AG20443 (cell line): ENCODE measurements around the gene PRKG1.
"Not testable (repeated sequence)": the region's sequence is repeated elsewhere in the genome, so short reads cannot be mapped to it uniquely, and the experiment has no call there.

ENCODE experiments used
- DNase-seq: peaks from one replicate; pipeline ENCODE4 v3.0.0; 2012; ENCODE audit warnings: low spot score, mixed read lengths

Gene PRKG1

DNA sequence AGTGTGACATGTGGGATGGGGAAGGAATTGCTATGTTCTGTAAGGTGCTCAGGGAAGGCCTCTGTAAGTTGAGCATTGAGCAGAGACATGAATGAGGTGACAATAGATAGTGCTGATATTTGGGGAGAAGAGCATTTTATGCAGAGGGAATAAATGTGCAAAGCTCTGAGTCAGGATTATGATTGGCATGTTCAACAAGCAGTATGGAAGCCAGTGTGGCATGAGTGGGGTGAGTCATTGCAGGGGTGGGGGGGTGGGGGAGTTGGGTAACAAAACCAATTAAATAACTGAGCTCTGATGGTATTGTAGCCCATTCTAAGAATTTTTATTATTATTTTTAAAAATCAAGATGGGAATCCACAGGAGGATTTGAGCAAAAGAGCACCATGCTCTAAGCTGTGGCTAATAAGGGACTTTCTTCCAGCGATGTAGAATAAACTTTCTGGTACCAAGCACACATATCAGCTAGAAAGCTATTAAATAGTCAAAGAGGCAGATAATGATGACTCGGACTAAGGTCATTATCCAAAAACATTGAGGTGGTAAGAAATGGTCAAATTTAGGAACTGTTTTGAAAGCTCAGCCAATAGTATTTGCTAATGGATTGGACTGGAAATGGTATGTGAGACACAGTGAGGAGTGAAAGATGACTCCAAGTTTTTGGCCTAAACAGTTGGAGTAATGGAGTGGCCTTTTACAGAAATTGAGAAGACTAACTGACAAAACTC, 96.4 kb downstream of the PRKG1 start:
- DNase-seq, result no peak

DNA sequence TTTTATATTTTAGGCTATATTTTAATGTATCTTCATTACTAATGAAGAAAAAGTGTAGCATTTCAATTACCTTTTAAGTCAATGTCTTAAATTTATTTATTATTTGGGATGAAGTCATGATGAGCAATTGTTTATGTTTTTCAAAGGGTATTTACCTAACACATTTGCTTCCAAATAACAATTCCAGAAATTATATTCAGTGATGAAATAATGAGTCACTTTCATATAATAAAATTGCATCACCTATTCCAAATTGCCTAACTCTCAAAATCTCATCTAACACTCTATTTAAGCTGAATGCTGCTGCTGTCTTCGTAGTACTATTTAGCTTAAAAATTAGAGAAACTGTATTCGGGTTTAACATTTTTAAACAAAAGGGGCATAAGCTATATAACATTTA, 97.7 kb downstream of the PRKG1 start:
- DNase-seq, result peak; percentile 14

DNA sequence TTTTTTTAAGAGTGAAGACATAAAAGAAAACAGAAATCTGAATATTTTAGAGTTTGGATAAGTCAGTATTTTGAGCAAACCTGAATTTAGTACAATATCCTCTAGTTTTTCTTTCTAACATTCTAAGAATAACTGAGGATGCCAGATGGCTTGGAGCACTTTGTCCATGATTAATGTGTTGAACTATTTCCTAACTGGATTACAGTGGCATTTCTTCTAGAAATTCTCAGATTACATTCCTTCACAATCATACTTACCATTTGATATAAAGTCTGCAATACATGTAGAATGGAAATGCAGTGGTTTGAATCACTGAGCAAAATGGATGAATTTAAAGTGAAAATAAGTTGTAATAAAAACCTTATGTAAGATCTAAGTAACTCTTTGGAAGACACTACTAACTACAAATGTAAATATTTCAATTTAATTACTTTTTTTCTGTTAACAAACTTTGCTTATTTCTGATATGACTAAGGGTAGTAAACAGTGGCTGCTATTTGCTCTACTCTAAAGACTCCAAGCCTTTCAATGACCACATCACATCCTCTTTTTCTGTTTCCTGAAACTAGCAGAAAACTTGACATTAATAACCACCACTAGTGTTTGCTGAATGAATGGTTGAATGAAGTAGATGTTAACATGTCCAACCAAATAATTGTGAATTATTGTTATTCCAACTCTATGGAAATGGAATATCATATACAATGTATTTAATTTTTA, 102.8 kb downstream of the PRKG1 start:
- peak; percentile 54 for DNase-seq

DNA sequence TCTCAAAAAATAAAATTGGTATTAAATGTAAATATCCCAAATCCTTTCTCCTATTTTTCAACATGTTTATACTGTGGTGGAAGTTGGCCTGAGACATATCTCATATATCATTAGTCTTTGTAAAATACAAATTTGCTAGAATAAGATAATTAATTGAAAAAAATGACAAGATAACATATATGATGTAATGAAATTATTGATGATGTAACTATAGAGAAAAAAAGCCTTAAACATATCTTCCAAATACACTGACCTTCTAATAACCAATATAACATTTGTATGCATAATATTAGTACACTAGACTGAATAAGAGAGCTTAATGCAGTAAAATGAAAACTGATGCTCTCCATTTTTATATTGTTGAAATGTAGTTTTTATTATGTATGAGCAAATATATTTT, 104.3 kb downstream of the PRKG1 start:
- DNase-seq, result no peak

DNA sequence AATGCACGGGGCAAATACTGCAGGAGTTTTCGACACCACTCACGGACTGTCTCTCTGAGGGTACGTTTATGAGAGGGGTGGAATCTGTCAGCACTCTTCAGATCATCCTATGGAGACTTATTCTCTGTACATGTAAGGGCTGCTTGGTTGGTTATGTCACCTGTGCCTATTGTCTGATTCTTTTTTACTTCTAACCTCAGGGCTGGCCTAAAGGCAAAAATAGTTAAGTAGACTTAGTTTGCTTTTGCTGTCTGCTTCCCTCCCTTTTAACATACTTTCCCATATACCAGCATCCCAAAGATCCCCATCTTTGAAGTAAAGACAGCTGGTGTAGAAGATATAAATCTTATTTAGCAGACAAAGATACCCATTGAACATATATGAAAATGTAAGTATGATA, 105.9 kb downstream of the PRKG1 start:
- DNase-seq, result no peak

DNA sequence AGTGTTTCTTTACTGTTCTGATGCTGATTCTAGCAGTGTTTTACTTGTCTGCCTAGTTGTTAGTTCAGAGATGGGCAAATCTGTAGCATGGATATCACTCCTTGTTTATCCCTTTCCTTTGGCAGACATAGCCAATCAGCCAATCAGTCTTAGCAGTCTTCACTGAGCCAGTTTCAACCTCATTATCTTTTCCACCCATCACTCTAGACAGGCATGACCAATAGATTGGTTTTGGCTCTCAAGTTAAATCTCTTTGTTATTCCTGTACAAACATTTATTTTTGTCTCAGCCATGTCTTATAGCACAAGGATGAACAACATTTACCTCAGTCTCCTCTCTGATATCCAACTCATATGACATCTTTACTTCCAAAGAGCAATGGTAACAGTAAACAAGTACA, 109.5 kb downstream of the PRKG1 start:
- DNase-seq, result no peak

DNA sequence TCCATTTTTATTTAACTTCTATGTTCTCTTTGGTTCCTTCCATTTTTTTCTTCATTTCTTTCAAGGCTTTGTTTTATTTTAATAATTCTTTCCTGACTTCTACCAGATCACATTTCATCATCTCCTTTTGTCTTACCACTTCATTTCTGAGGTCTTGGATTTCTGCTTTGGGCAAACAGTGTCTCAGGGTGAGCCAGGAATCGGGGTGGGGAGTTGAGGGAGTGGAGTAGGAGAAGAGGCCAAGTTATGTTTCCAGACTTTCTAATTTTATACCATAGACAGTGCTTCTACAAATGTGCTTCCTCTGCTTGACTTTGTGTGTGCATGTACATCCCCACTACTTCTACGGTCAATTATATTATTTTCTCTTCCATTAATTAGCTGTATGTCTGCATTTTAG, 112.1 kb downstream of the PRKG1 start:
- DNase-seq, result peak; percentile 16

DNA sequence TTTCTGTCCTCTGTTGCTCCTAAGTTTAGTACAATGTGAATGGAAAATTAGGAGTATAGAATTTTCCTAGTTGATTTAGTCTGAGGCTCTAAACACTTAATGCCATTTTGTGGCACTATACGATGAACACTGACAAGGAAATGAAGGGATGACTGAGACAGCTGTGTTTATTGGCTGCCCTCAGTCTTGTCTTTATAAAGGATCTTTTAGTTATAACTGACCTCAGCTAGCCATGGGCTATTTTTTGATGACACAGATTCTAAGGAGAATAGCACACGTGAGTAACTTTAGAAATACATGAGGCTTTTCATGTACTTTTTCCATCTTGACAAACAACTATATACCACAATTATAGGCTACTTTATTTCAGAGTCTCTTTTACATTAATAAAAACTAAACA, 113.7 kb downstream of the PRKG1 start:
- DNase-seq, result no peak

DNA sequence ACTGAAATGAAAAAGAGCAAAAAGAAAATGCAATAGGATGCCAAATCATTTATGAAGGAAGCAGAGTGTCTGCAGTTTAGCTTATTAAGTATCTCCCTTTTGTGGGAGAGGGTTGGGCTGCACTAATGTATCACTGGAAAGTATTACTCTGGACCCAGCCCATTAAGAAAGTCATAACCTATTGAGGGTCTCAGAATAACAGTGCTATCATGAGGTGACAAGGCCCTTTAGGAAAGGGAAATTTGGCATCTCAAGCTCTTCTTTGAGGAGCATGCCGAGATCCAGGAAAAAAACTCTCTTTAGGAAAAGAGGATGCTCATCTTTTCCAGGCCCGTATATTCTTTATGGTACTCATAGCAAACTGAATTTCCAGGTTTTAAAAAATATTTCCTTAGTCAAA, 114.6 kb downstream of the PRKG1 start:
- DNase-seq, result no peak

DNA sequence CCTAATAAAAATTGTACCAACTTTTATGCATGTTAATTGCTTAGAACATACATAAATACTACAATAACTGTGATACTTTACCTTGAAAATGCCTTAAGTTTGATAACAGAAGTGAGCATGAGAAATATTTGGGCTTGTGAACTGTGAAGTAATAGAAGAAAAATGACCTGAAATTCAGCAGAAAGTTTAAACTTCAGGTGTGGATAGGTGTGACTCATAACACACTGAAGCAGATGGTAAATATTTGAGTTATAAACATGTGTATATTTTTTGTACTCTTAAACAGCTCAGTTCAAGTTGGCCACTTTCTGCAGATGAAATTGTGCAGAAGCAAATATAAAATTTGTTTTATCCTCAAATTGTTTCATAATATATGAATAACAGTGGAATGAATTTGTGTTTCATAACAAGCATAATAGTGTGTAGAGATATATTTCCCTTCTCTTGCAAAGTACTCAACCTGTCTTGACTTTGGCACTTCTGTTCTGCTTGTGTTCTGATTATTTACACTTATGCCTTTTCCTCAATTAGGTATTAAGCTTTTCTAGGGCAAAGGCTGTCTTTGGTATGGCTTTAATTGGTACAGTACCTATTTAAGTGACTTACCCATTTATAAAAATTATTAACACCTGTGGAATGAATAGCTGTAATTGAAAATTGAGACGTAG, 122.4 kb downstream of the PRKG1 start:
- no peak for DNase-seq

DNA sequence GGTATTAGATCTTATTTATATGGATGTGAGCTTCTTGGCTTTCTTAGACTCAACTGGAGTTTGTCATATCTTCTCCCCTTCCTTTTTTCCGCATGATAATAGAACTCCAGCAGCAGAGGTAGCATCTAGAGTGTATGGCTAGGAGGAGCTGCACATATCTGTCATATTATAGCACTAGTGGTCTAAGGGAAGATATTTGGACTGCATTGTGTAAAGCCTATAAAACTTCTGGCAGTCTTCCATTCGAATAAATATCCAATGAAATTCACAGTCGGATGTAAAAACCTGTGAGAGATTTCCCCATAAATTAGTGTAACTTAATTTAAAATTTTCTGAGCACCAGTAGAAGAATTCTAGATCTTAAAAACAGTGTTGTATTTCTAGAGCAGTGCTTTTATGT, 123.9 kb downstream of the PRKG1 start:
- no peak for DNase-seq

DNA sequence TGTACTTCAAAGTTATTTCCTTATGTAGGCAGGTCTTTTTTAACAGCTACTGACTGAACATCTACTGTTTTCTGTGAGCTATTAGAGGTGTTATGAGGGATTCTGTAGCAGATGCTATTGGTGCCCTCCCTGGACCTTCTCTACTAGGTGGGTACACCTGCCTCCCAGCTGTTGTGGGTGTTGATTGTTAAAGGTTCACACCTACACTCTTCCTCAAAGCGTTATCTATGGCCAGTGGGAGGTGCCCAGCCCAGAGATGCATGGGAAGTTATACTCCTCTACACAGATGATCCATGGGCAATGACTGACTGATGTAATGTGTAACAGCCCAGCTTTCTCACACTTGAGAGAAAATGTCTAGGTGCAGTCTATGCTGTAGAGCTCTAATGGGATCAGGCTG, 127.7 kb downstream of the PRKG1 start:
- DNase-seq, result no peak

DNA sequence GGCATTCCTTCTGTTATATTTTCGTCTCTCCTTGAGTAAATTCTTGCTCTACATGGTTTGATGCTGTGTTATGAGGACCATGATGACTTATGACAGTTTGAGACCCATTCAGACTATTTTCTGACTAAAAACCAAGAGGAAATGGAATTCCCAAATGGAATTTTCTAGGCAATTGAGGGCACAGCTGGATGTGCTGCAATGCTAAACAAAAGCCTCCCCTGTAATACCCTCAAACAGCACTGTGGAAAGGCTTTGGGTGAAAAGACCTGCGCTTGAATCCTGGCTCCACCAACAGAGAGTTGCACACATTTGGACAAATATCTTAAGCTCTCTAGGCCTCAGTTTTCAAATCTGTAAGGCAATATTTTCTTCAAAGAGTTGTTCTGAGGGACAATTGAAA, 129.1 kb downstream of the PRKG1 start:
- no peak for DNase-seq

DNA sequence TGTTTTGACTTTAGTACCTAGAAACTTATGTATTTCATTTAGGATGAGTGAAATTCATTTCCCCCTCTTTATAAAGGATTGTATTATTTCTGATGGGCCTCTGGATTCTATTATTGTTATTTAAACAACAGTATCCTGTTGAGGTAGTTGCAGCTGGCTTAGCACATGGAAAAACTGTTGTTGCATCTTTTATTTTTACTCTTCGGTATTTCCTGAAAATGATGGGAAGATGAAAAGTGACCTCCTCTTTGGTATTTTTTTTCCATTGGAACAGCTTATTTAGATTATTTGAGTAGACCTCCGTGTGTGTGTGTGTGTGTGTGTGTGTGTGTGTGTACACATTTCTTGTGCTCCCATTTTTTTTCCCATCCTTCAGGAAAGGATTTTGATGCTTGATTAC, 129.8 kb downstream of the PRKG1 start:
- DNase-seq, result no peak

DNA sequence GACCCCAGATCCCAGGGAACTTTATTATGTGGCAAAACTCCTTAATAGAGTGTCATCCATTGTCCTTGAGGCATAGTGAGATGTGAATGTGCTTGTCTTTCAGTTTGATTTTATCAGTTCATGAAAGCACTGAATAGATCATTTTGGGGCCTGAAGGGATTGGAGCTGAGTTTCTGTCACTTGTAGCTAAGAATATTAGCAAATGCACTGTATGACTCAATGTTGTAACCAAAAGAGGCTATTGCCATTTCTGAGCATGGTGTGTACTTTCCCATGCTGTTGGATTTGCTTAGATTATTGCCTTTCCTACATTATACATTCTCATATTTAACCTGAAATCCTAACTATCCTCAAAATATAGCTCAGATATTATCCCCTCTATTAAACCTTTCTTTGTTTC, 130.4 kb downstream of the PRKG1 start:
- no peak for DNase-seq

DNA sequence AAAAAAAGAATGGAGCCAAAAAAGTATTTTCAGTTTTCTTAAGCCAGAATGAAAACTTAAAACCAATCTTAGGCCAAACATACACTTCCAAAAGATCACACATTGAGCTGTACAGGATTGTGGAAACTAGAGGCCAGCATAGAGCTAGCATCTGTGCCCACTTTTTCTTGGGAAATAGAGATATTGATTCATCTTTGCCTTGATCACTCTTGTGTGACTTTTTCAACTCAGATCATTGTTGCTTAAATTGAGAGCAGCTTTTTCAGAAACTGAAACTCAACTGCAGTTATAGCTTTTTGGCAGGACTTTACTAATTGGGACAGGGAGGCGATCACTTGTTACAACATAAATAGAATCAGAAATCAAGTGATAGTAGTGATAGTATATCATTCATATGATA, 132.2 kb downstream of the PRKG1 start:
- DNase-seq, result peak; percentile 14

DNA sequence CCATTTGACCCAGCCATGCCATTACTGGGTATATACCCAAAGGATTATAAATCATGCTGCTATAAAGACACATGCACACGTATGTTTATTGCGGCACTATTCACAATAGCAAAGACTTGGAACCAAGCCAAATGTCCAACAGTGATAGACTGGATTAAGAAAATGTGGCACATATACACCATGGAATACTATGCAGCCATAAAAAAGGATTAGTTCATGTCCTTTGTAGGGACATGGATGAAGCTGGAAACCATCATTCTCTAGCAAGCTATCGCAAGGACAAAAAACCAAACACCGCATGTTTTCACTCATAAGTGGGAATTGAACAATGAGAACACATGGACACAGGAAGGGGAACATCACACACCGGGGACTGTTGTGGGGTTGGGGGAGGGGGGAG, 138.7 kb downstream of the PRKG1 start:
- not testable (repeated sequence) for DNase-seq

DNA sequence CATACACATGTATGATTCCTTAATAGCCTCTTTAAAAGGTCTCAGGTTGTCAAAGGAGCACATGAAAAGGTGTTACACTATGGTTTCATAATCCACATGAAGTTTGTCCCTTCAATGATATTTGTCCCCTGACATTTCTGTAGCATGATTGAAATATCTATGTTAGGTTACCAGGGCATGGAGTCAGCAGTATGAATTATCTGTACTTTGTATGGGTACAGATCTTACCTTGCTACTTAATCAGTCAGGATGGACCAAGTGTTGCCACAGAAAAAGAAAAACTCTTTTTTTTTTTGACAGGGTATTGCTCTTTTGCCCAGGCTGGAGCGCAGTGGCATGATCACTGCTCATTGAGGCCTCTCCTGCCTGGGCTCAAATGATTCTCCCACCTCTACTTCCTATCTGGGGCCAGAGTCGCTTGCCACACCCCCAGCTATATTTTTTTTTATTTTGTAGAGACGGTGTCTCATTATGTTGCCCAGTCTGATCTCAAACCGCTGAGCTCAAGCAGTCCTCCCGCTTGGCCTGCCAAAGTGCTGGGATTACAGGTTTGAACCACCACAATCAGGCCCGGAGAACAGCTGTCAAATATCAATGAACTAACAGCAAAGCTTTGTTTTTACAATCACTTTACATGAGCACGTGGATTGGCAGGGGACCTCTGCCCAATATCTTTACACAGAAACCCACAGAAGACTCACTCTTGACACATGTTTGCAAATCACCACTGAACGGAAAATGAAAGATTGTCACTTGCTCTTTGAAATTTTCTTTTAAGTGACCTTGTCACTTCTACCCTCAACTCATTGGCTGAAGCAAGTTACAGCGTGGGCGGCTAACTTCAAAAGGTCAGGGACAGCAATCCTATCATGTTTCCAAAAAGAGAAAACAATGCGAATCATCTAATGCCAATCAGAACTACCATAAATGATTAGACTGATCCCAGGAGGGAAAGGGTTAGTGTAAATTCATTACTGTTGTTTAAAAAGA, 140.2 kb downstream of the PRKG1 start:
- DNase-seq, result no peak

DNA sequence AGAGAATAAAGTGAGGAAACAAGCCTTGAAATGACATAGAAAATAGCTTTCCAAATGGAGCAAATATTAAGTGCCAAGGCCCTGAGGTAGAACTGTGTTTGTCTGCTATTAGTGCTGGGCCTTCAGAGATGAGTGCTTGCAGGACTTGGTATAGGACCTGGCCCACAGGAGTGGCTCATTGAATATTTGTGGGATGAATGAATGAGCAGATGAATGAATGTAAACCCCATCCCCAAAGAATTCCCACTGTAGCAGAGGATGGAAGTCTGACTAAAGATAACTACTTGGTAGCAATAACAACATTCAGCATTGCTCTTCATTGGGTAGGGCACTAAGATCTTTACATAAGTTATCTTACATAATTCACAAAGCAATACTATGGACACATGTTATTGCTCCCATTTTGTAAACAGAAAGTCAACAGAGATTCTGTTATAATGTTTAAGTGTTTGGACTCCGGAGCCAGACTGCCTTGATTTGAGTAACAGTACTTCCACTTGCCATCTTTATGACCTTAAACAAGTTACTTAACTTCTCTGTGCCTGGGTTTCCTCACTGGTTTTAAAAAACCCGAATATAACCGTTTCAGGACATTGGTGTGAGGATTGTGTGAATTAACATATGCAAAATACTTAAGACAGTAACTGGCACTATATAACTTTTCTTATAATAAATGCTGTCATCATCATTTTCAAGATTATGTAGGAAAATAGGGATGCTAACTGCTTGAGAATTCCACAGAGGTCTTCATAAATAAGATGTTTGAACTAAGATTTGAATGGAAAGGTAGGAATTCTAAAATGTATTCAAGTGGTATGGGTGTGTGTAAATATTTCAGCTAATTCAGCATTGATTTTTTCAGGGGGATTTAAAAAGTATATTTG, 141.9 kb downstream of the PRKG1 start:
- DNase-seq, result no peak

DNA sequence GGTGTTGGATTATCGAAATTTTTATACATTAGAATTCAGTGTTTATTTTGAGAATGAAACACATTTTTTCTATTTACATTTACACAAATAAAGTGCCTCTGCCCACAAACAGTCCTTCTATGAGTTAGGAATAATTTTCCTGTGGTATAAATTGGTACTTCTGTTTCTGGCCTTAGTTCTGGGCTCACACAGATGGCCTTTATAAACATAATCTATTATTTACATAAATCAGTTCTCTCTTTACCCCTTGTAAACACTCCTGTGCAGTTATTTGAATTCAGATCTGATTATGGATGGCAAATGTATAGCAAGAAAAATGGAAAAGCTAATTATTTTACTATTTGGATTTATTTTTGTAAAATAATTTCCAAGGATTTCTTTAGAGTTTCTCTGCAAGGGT, 143.2 kb downstream of the PRKG1 start:
- DNase-seq, result no peak

DNA sequence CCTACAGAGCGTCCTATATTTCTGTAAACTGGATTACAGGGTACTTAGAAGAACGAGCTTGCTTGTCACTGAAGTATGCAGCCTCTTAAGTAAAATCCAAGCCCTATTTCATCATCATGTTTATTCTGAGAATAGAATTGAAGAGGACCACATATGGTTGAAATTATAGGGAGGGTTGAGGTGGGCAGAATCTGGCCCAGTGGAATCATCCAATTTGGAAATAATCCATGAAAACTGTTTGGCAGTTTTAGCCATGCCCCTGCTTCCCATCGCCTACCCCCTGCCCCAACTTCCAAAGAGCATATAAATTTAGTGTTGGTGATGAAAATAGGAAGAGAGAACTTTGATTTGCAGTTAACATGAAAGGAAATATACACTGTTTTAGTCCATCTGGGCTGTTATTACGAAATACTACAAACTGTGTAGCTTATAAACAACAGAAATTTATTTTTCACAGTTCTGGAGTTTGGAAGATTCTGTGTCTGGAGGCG, 150.4 kb downstream of the PRKG1 start:
- DNase-seq, result peak; percentile 52
